GM21381 (cell line): Measurements from ENCODE around the gene PRPF40B.

Source experiments
- ATAC-seq: cut with Tn5 transposase; IDR thresholded peaks from one replicate; pipeline ENCODE4 v1.9.1; 2021; ENCODE audit warnings: mild to moderate bottlenecking, moderate library complexity; ENCODE audit not compliant: unreplicated experiment

Gene PRPF40B

GRCh38 chr12:49655595-49656236 lies 32.4 kb downstream of the PRPF40B start:
- ATAC-seq: no peak

GRCh38 chr12:49658276-49658675 lies 34.9 kb downstream of the PRPF40B start:
- ATAC-seq: no peak

- ATAC-seq: no peak
These were observed 36.4 kb downstream of the PRPF40B start for GRCh38 chr12:49659753-49660152.

- no peak for ATAC-seq
These were observed 37.8 kb downstream of the PRPF40B start for GRCh38 chr12:49661191-49661590.

- ATAC-seq: no peak
These were observed 38.4 kb downstream of the PRPF40B start for GRCh38 chr12:49661746-49662145.

- peak; percentile 53 for ATAC-seq
These were observed 39.9 kb downstream of the PRPF40B start for GRCh38 chr12:49662998-49663843.

- ATAC-seq: no peak
These were observed 40.8 kb downstream of the PRPF40B start for GRCh38 chr12:49664167-49664566.

- ATAC-seq: peak; percentile 55
These were observed 41.4 kb downstream of the PRPF40B start for GRCh38 chr12:49664591-49665239.

GRCh38 chr12:49665384-49665783 lies 42.0 kb downstream of the PRPF40B start:
- ATAC-seq: no peak

- ATAC-seq: no peak
These were observed 42.8 kb downstream of the PRPF40B start for GRCh38 chr12:49666176-49666575.

- no peak for ATAC-seq
These were observed 44.1 kb downstream of the PRPF40B start for GRCh38 chr12:49667325-49668090.

GRCh38 chr12:49669796-49670195 lies 46.4 kb downstream of the PRPF40B start:
- no peak for ATAC-seq

GRCh38 chr12:49671031-49671765 lies 47.8 kb downstream of the PRPF40B start:
- no peak for ATAC-seq

GRCh38 chr12:49672301-49673217 lies 49.2 kb downstream of the PRPF40B start:
- no peak for ATAC-seq

- ATAC-seq: no peak
These were observed 50.3 kb downstream of the PRPF40B start for GRCh38 chr12:49673446-49674317.

- ATAC-seq: no peak
These were observed 51.1 kb downstream of the PRPF40B start for GRCh38 chr12:49674318-49674981.

GRCh38 chr12:49675137-49675536 lies 51.8 kb downstream of the PRPF40B start:
- no peak for ATAC-seq

GRCh38 chr12:49678711-49679110 lies 55.4 kb downstream of the PRPF40B start:
- no peak for ATAC-seq
